Peyer's patch (tissue), 4 donors: ENCODE measurements around the gene PCNT. TPM values are rescaled to one million over a fixed set of nuclear protein-coding genes. Genes with fewer than 3 reads are reported as not detected.

Source experiments
- DNase-seq, 3 donors: peaks; one replicate each; pipeline ENCODE4 v3.0.0-alpha.2; 2017 to 2019
- H3K27ac ChIP-seq, 4 donors: fragments of 200-600 bp; sonication (generic); one replicate each; pipeline ENCODE4 v1.5.1; 2016 to 2019
- H3K27me3 ChIP-seq, 2 donors: fragments of 200-600 bp; sonication (generic); one replicate each; pipeline ENCODE4 v1.5.1; 2019
- H3K36me3 ChIP-seq, 3 donors: fragments of 200-600 bp; sonication (generic); one replicate each; pipeline ENCODE4 v1.5.1; 2016 to 2019
- H3K4me1 ChIP-seq, 4 donors: fragments of 200-600 bp; sonication (generic); one replicate each; pipeline ENCODE4 v1.5.1; 2016 to 2019
- H3K4me3 ChIP-seq, 4 donors: fragments of 200-600 bp; sonication (generic); 1 replicate in 3 of 4; 2 replicates in 1 of 4; pipeline ENCODE4 v1.5.1; 2016 to 2019; ENCODE audit warnings: mild to moderate bottlenecking in 1 of 4
- H3K9me3 ChIP-seq, 4 donors: fragments of 200-600 bp; sonication (generic); one replicate each; pipeline ENCODE4 v1.5.1; 2016 to 2019; ENCODE audit warnings: mild to moderate bottlenecking in 1 of 4
- CTCF ChIP-seq, 6 experiments: fragments of 450-650 bp in 4 of 6; fragments of 200-600 bp in 2 of 6; sonication (generic) in 1 of 6; IDR thresholded peaks; one replicate each; pipeline ENCODE4 v1.5.1; 2017 to 2019; ENCODE audit warnings: antibody characterized with exemption in 6 of 6, mild to moderate bottlenecking in 3 of 6, moderate library complexity in 1 of 6
- POLR2A ChIP-seq, 2 donors: fragments of 450-650 bp; IDR thresholded peaks; one replicate each; pipeline ENCODE4 v1.5.1; 2017; ENCODE audit warnings: antibody characterized with exemption in 2 of 2, mild to moderate bottlenecking in 2 of 2, moderate library complexity in 2 of 2
- total RNA-seq, 4 donors: library from RNA; depleted of rRNA; stranded (reverse); fragments of >200 nt; gene quantifications; one replicate each; pipeline ENCODE4 v1.1.0, GENCODE V29; 2016

PCNT gene
- total RNA-seq, 4 donors from 2014 or later, result 29.2 to 119 (median 59.5) TPM

- TF ChIP-seq CTCF (IDR thresholded peaks at IDR 0.05), result no peak
- no peak for TF ChIP-seq POLR2A (IDR thresholded peaks at IDR 0.05)
- no peaks in the 10 kb centered on the region for H3K36me3 ChIP-seq
- no peaks in the 10 kb centered on the region for H3K4me1 ChIP-seq
- H3K9me3 ChIP-seq, result no peaks in the 10 kb centered on the region
- no peak overlapping the region for H3K4me3 ChIP-seq
- no peak overlapping the region for H3K27ac ChIP-seq
- H3K27me3 ChIP-seq, result no peaks in the 10 kb centered on the region
- DNase-seq, result no peak
These were observed 145.3 kb downstream of the PCNT start for GRCh38 chr21:46469275-46469674.

DNA sequence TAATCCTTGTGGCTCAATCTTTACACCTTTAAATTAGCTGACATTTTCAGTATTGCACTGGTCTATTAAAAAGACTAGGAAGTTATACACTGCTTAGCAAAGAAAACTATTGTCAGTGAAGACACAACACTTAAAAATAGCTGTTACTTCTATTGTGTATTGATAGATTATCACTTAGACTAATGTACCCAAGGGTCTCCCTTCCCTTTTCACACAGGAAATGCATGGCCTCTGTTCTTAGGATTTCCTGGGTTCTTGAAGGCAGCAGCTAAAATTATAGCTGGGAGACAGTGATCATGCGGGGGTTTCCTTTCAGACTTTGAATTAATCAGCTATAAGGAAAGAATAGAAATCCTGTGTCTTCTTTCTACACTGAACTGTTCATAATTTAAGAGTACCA is 147.6 kb downstream of the PCNT start:
- no peaks in the 10 kb centered on the region for H3K4me1 ChIP-seq
- H3K9me3 ChIP-seq, result no peaks in the 10 kb centered on the region
- no peaks in the 10 kb centered on the region for H3K27me3 ChIP-seq
- H3K27ac ChIP-seq, result no peak overlapping the region
- no peaks in the 10 kb centered on the region for H3K36me3 ChIP-seq
- TF ChIP-seq POLR2A (IDR thresholded peaks at IDR 0.05) (no peak), CTCF (IDR thresholded peaks at IDR 0.05) (no peak)
- H3K4me3 ChIP-seq, result no peak overlapping the region
- DNase-seq, result no peak

GRCh38 chr21:46472246-46472645 is 148.3 kb downstream of the PCNT start:
- TF ChIP-seq CTCF (IDR thresholded peaks at IDR 0.05) (no peak), POLR2A (IDR thresholded peaks at IDR 0.05) (no peak)
- no peak overlapping the region for H3K27ac ChIP-seq
- H3K9me3 ChIP-seq, result no peaks in the 10 kb centered on the region
- H3K4me1 ChIP-seq, result no peaks in the 10 kb centered on the region
- DNase-seq, result no peak
- no peaks in the 10 kb centered on the region for H3K27me3 ChIP-seq
- H3K36me3 ChIP-seq, result no peaks in the 10 kb centered on the region
- H3K4me3 ChIP-seq, result no peak overlapping the region

DNA sequence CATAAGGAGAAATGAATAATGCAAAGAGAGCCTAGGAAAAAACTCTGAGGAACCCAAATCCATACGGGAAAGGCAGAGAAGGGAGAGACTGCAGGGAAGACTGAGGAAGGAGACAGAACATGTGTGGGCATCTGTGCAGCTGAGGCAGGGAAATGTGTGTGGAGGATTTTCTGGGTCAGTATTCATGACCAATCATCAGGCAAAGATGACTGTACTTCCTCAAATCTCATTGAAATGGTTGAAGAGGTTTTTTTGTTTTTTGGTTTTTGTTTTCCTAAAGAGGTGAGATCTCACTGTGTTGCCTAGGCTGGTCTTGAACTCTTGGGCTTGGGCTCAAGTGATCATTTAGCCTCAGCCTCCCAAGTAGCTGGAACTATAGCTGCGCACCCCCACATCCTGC is 150.4 kb downstream of the PCNT start:
- H3K4me1 ChIP-seq, result no peaks in the 10 kb centered on the region
- no peak overlapping the region for H3K4me3 ChIP-seq
- H3K27me3 ChIP-seq, result no peaks in the 10 kb centered on the region
- no peak for TF ChIP-seq POLR2A (IDR thresholded peaks at IDR 0.05)
- no peak for TF ChIP-seq CTCF (IDR thresholded peaks at IDR 0.05)
- no peaks in the 10 kb centered on the region for H3K36me3 ChIP-seq
- no peaks in the 10 kb centered on the region for H3K9me3 ChIP-seq
- no peak overlapping the region for H3K27ac ChIP-seq
- DNase-seq, result no peak

DNA sequence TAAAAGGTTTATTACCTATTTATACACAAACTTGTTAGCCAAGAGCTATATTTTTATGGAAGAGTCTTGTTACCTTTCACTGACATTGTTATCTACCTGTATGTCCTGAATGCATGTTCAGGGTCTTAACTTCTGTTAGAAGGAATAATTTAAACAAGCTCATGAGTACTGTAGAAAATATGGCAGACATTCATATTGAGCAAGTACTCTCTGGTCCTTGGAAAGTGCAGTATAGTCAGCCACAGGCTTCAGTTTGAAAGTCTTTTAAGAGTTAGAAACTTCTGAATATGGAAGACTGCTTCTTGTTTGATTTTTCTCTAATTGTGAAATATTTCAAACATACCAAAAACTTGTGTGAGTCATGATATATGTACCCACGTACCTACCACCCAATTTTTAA is 151.3 kb downstream of the PCNT start:
- H3K27ac ChIP-seq, result no peak overlapping the region
- no peaks in the 10 kb centered on the region for H3K4me1 ChIP-seq
- no peaks in the 10 kb centered on the region for H3K9me3 ChIP-seq
- TF ChIP-seq POLR2A (IDR thresholded peaks at IDR 0.05) (no peak), CTCF (IDR thresholded peaks at IDR 0.05) (no peak)
- H3K27me3 ChIP-seq, result no peaks in the 10 kb centered on the region
- H3K4me3 ChIP-seq, result no peak overlapping the region
- H3K36me3 ChIP-seq, result peaks cover 0 to 3% (median 0%) of the 10 kb centered on the region in 3 donors
- no peak for DNase-seq

DNA sequence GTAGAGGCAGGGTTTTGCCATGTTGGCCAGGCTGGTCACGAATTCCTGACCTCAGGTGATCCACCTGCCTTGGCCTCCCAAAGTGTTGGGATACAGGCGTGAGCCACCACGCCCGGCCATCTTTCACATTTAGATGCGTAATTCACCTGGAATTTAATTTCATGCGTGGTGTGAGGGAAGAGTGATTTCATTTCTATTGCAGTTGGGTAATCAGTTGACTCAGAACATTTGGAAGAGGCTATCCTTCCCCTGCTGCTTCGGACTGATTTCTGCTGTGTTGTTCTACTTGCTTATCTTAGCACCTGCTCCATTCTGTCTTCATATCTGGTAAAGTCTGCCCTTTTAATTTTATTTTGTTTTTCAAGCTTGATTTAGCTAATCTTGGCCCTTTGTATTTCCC is 153.8 kb downstream of the PCNT start:
- no peak for TF ChIP-seq CTCF (IDR thresholded peaks at IDR 0.05)
- TF ChIP-seq POLR2A (IDR thresholded peaks at IDR 0.05), result no peak
- H3K27me3 ChIP-seq, result no peaks in the 10 kb centered on the region
- no peaks in the 10 kb centered on the region for H3K4me1 ChIP-seq
- no peaks in the 10 kb centered on the region for H3K9me3 ChIP-seq
- H3K36me3 ChIP-seq, result peaks cover 0 to 6% (median 0%) of the 10 kb centered on the region in 3 donors
- H3K4me3 ChIP-seq, result no peak overlapping the region
- no peak for DNase-seq
- H3K27ac ChIP-seq, result no peak overlapping the region
